Tibial nerve (tissue), 4 donors: ENCODE results near the gene ZNF341. TPM values are rescaled to one million over a fixed set of nuclear protein-coding genes. Genes with fewer than 3 reads are reported as not detected.

Experiments
- DNase-seq, 2 donors: peaks; one replicate each; pipeline ENCODE4 v3.0.0-alpha.2; 2019; ENCODE audit warnings: low spot score in 2 of 2
- H3K27ac ChIP-seq, 4 donors: fragments of 200-600 bp; sonication (generic) in 3 of 4; one replicate each; pipeline ENCODE4 v1.5.1; 2017 to 2019; ENCODE audit warnings: mild to moderate bottlenecking in 1 of 4
- H3K27me3 ChIP-seq, 2 donors: fragments of 200-600 bp; sonication (generic) in 1 of 2; one replicate each; pipeline versions ENCODE4 v1.5.1 to v1.6.0; 2017 to 2019
- H3K36me3 ChIP-seq, 3 donors: fragments of 200-600 bp; sonication (generic); one replicate each; pipeline ENCODE4 v1.5.1; 2018 to 2019
- H3K4me1 ChIP-seq, 4 donors: fragments of 200-600 bp; sonication (generic) in 3 of 4; one replicate each; pipeline ENCODE4 v1.5.1; 2017 to 2019
- H3K4me3 ChIP-seq, 4 donors: fragments of 200-600 bp; sonication (generic) in 3 of 4; one replicate each; pipeline ENCODE4 v1.5.1; 2017 to 2019; ENCODE audit warnings: mild to moderate bottlenecking in 1 of 4, moderate library complexity in 1 of 4
- H3K9me3 ChIP-seq, 4 donors: fragments of 200-600 bp; sonication (generic) in 3 of 4; one replicate each; pipeline ENCODE4 v1.5.1; 2017 to 2019
- CTCF ChIP-seq, 5 experiments: fragments of 200-600 bp in 3 of 5; fragments of 450-650 bp in 2 of 5; sonication (generic) in 3 of 5; IDR thresholded peaks; one replicate each; pipeline ENCODE4 v1.5.1; 2016 to 2019; ENCODE audit warnings: antibody characterized with exemption in 5 of 5, mild to moderate bottlenecking in 3 of 5, moderate library complexity in 2 of 5
- EP300 ChIP-seq, 2 donors: sonication (generic); formaldehyde crosslinking; IDR thresholded peaks; one replicate each; pipeline ENCODE4 v1.6.1; 2017; ENCODE audit warnings: antibody characterized with exemption in 2 of 2, mild to moderate bottlenecking in 1 of 2
- POLR2A ChIP-seq, 2 donors: fragments of 450-650 bp; IDR thresholded peaks; one replicate each; pipeline ENCODE4 v1.6.1; 2017; ENCODE audit warnings: antibody characterized with exemption in 2 of 2, mild to moderate bottlenecking in 2 of 2, moderate library complexity in 2 of 2
- WGBS, 2 donors: methylation state at CpG; one replicate each; pipeline ENCODE4 v1.1.5; 2018; 5-methylcytosine and 5-hydroxymethylcytosine counted together
- total RNA-seq, 4 donors: library from RNA; depleted of rRNA; stranded (reverse); fragments of >200 nt; gene quantifications; one replicate each; pipeline ENCODE4 v1.1.0, GENCODE V29; 2016

Gene ZNF341
- total RNA-seq, 4 donors from 2014 or later, result 1.7 to 4.8 (median 2.1) TPM

- H3K4me3 ChIP-seq, result no peak overlapping the region
- no peak for DNase-seq
- WGBS, 2 donors, result 87 to 93% methylated on average over 7 to 8 of the region's 8 CpGs
- no peaks in the 10 kb centered on the region for H3K27me3 ChIP-seq
- TF ChIP-seq POLR2A (IDR thresholded peaks at IDR 0.05) (no peak), CTCF (IDR thresholded peaks at IDR 0.05) (no peak), EP300 (IDR thresholded peaks at IDR 0.05) (no peak)
- no peak overlapping the region for H3K27ac ChIP-seq
- H3K36me3 ChIP-seq, result peaks cover 0 to 51% (median 0%) of the 10 kb centered on the region in 3 donors
- no peaks in the 10 kb centered on the region for H3K4me1 ChIP-seq
- H3K9me3 ChIP-seq, result no peaks in the 10 kb centered on the region
Observed at GRCh38 chr20:33703498-33704137, 28.2 kb upstream of the ZNF341 start.

GRCh38 chr20:33704197-33704924, 27.4 kb upstream of the ZNF341 start:
- WGBS, 2 donors, result 92 to 97% methylated on average over 11 of the region's 11 CpGs
- H3K4me1 ChIP-seq, result no peaks in the 10 kb centered on the region
- DNase-seq, result no peak
- no peaks in the 10 kb centered on the region for H3K27me3 ChIP-seq
- no peak overlapping the region for H3K27ac ChIP-seq
- H3K36me3 ChIP-seq, result peaks cover 0 to 58% (median 0%) of the 10 kb centered on the region in 3 donors
- no peaks in the 10 kb centered on the region for H3K9me3 ChIP-seq
- H3K4me3 ChIP-seq, result no peak overlapping the region
- no peak for TF ChIP-seq POLR2A (IDR thresholded peaks at IDR 0.05)
- TF ChIP-seq EP300 (IDR thresholded peaks at IDR 0.05), result no peak
- no peak for TF ChIP-seq CTCF (IDR thresholded peaks at IDR 0.05)

GRCh38 chr20:33707668-33708067, 24.1 kb upstream of the ZNF341 start:
- no peak for DNase-seq
- no peak overlapping the region for H3K4me3 ChIP-seq
- H3K36me3 ChIP-seq, result peaks cover 0 to 87% (median 0%) of the 10 kb centered on the region in 3 donors
- WGBS, 2 donors, result 88 to 89% methylated on average over 11 of the region's 11 CpGs
- no peaks in the 10 kb centered on the region for H3K4me1 ChIP-seq
- no peaks in the 10 kb centered on the region for H3K9me3 ChIP-seq
- no peak for TF ChIP-seq CTCF (IDR thresholded peaks at IDR 0.05)
- no peak for TF ChIP-seq EP300 (IDR thresholded peaks at IDR 0.05)
- TF ChIP-seq POLR2A (IDR thresholded peaks at IDR 0.05), result no peak
- H3K27me3 ChIP-seq, result no peaks in the 10 kb centered on the region
- no peak overlapping the region for H3K27ac ChIP-seq

- TF ChIP-seq CTCF (IDR thresholded peaks at IDR 0.05) (no peak), EP300 (IDR thresholded peaks at IDR 0.05) (no peak), POLR2A (IDR thresholded peaks at IDR 0.05) (no peak)
- Histone ChIP-seq H3K27me3 (no peaks in the 10 kb centered on the region), H3K4me1 (no peaks in the 10 kb centered on the region), H3K4me3 (no peak overlapping the region), H3K9me3 (no peaks in the 10 kb centered on the region), H3K27ac (no peak overlapping the region), H3K36me3 (peaks cover 0 to 93% (median 0%) of the 10 kb centered on the region in 3 donors)
- DNase-seq, result no peak
- WGBS, 2 donors, result 90 to 93% methylated on average over 2 of the region's 2 CpGs
Observed at GRCh38 chr20:33709398-33709797, 22.4 kb upstream of the ZNF341 start.

- TF ChIP-seq CTCF (IDR thresholded peaks at IDR 0.05), result no peak
- no peak for TF ChIP-seq EP300 (IDR thresholded peaks at IDR 0.05)
- TF ChIP-seq POLR2A (IDR thresholded peaks at IDR 0.05), result no peak
- 80 to 85% methylated on average over 16 of the region's 16 CpGs for WGBS, 2 donors
- no peaks in the 10 kb centered on the region for H3K9me3 ChIP-seq
- no peaks in the 10 kb centered on the region for H3K4me1 ChIP-seq
- no peak overlapping the region for H3K27ac ChIP-seq
- no peak for DNase-seq
- H3K4me3 ChIP-seq, result no peak overlapping the region
- H3K27me3 ChIP-seq, result no peaks in the 10 kb centered on the region
- H3K36me3 ChIP-seq, result peaks cover 0 to 94% (median 0%) of the 10 kb centered on the region in 3 donors
Observed at GRCh38 chr20:33709905-33710541, 21.8 kb upstream of the ZNF341 start.
